Measurements from ENCODE around the gene HSPA1L. TPM values are rescaled to one million over a fixed set of nuclear protein-coding genes. Genes with fewer than 3 reads are reported as not detected.
A peak's percentile ranks its signal among the peaks of the same experiment; 100 is the strongest.
"Not testable (repeated sequence)": the region's sequence is repeated elsewhere in the genome, so short reads cannot be mapped to it uniquely, and the experiment has no call there.

Gene HSPA1L
- total and polyA plus RNA-seq, 5 experiments from 2014 or later: 0.56 to 4.0 (median 1.6) TPM

DNA sequence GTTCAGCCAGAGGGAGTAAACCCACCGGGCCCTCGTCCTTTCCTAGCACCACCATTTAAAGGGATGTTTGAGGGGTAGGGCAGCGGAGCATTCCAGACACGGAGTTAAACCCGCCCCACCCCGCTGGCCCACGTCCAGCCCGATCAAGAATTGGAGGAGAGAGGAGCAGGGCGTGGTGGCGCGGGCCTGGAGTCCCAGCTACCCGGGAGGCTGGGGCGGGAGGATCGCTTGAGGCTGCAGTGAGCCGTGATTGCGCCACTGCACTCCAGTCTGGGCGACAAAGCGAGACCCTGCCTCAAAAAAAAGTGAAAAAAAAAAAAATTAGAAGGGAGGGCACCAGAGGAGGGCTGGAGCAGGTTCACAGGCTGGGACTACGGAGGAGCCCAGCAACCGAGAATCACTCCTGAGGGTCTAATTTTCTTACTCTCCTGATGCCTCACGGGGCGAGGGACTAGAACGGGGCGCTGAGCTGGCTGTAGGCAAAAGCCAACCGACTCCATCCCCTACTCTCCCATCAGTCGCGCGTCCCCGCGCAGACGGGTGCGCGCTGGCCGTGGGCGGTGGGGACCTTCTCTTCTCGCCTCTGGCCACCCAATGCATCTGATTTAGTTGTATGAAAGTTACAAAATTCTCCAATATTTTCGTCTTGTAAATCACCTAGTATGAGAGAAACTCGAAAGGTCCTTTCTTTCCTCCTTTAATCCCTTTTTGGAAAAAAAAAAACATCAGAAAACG, 6.4 kb upstream of the HSPA1L start:
- no peaks in the 10 kb centered on the region for H3K9me3 Mint-ChIP-seq
- peak overlapping the region; percentile 85 to 97 (median 95) for H3K4me3 Mint-ChIP-seq
- DNase-seq: peak in 1 of 10 donors; percentile 26
- peak in 1 of 2 donors; percentile 11 for ATAC-seq
- H3K27ac Mint-ChIP-seq: peak overlapping the region; percentile 81 to 96 (median 94)
- POLR2A ChIA-PET: interaction anchor here (0.7 to 1.6 kb wide), 8 partner anchors 10 to 1133 kb away, joined by 3 to 9 read pairs (median 4); partner anchors contain the start of genes DDX39B and LSM2
- H3K4me1 Mint-ChIP-seq: peaks cover 9 to 67% (median 37%) of the 10 kb centered on the region in 4 donors
- H3K36me3 Mint-ChIP-seq: no peaks in the 10 kb centered on the region
- H3K27me3 Mint-ChIP-seq: no peaks in the 10 kb centered on the region

GRCh38 chr6:31820399-31820798, 5.3 kb upstream of the HSPA1L start:
- H3K4me1 Mint-ChIP-seq: peaks cover 9 to 57% (median 36%) of the 10 kb centered on the region in 4 donors
- not testable (repeated sequence) for H3K36me3 Mint-ChIP-seq, H3K9me3 Mint-ChIP-seq, ATAC-seq, DNase-seq, H3K27me3 Mint-ChIP-seq
- H3K4me3 Mint-ChIP-seq: peak overlapping the region in 7 of 10 donors; percentile 2 to 97 (median 95)
- peak overlapping the region in 1 of 10 donors; percentile 90 for H3K27ac Mint-ChIP-seq
- POLR2A ChIA-PET: interaction anchor here (0.6 to 1.5 kb wide), 6 partner anchors 12 to 239 kb away, joined by 3 to 9 read pairs (median 4); partner anchors contain the start of gene LSM2

DNA sequence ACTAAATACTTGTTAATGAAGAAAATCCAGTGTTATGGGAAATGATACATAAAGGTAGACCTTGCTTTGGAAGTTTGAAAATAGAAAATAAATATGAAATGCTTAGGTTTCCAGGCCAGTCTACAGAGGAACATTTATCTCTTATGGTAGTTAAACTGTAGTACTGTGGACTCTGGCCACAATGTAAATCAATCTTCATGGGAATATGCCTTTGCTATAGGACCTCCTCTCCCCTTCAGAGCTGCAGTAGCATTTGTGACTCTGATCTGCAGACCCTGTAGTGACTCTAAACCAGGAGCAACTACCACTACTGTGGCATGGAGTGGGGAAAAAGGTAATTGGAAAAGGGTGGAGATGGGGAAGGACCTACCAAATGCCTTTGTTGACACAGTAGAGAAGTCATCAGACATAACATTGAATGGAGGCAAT, 4.8 kb upstream of the HSPA1L start:
- ATAC-seq (no peak), DNase-seq (no peak)
- H3K9me3 Mint-ChIP-seq: no peaks in the 10 kb centered on the region
- no peaks in the 10 kb centered on the region for H3K27me3 Mint-ChIP-seq
- peak overlapping the region in 6 of 10 donors; percentile 8 to 71 (median 52) for H3K4me3 Mint-ChIP-seq
- no peaks in the 10 kb centered on the region for H3K36me3 Mint-ChIP-seq
- peak overlapping the region in 6 of 10 donors; percentile 4 to 87 (median 74) for H3K27ac Mint-ChIP-seq
- peaks cover 9 to 53% (median 35%) of the 10 kb centered on the region in 4 donors for H3K4me1 Mint-ChIP-seq
- POLR2A ChIA-PET: interaction anchor here (0.6 to 3.0 kb wide), 6 partner anchors 7 to 239 kb away, joined by 3 to 18 read pairs (median 3); partner anchors contain the start of gene HSPA1B

DNA sequence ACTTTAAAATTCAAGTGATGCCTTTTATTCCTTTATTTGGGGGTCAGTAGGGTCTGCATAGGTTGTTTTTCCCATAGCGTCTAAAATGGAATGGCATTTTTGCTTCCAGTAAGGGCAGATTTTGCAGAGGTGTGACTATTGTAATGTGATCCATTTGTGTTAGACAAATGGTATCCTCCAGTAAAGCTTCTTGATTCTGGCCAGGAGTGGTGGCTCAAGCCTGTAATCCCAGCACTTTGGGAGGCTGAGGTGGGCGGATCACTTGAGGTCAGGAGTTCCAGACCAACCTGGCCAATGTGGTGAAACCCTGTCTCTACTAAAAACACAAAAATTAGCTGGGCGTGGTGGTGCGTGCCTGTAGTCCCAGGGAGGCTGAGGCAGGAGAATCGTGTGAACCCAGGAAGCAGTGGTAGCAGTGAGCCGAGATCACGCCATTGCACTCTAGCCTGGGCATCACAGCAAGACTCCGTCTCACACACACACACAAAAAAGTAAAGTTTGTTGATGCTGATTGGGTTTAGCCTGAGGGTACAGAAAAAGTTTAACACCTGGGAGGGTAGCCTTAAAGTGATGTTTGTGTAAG, 2.9 kb upstream of the HSPA1L start:
- not testable (repeated sequence) for ATAC-seq

GRCh38 chr6:31817133-31817928, 2.2 kb upstream of the HSPA1L start:
- not testable (repeated sequence) for H3K36me3 Mint-ChIP-seq, H3K27me3 Mint-ChIP-seq, H3K9me3 Mint-ChIP-seq
- POLR2A ChIA-PET: interaction anchor here (0.5 to 3.0 kb wide), 12 partner anchors 10 to 1155 kb away, joined by 3 to 18 read pairs (median 5); partner anchors contain the start of genes ABHD16A, BAG6, DDAH2 and HSPA1B
- Mint-ChIP-seq H3K27ac (peak overlapping the region; percentile 34 to 96 (median 85)), H3K4me3 (peak overlapping the region; percentile 78 to 90 (median 83)), H3K4me1 (peaks cover 9 to 58% (median 38%) of the 10 kb centered on the region in 4 donors)
- ATAC-seq: peak; percentile 62 to 68
- peak in 4 of 10 donors; percentile 23 to 69 (median 61) for DNase-seq

More for the DNA sequence above, 2.9 kb upstream of the HSPA1L start:
- Mint-ChIP-seq H3K4me1 (peaks cover 10 to 59% (median 43%) of the 10 kb centered on the region in 4 donors), H3K4me3 (peak overlapping the region; percentile 78 to 90 (median 83)), H3K27ac (peak overlapping the region; percentile 34 to 96 (median 85))
- H3K27me3 Mint-ChIP-seq, H3K9me3 Mint-ChIP-seq, H3K36me3 Mint-ChIP-seq, DNase-seq: not testable (repeated sequence)
- POLR2A ChIA-PET: interaction anchor here (0.5 to 3.0 kb wide), 13 partner anchors 9 to 1154 kb away, joined by 3 to 18 read pairs (median 4); partner anchors contain the start of genes ABHD16A, BAG6, DDAH2 and HSPA1B

DNA sequence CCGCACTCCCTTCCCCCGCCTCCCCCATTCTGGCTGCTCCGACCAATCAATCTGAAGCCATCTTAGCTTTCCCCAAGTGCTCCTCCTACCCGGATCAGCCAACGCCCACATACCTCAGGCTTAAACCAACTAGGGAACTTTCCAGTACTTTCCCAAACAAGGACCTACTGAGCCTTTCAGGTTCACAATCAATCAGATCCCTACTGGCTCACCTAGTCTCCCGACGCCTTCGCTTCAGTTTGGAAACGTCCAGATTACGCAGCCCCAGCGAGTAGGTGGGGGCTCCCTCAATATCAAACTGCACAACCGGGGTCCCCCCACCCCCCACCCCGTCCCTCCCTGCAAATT, 432 bp downstream of the HSPA1L start:
- Mint-ChIP-seq H3K4me3 (peak overlapping the region; percentile 90 to 95 (median 92)), H3K9me3 (no peaks in the 10 kb centered on the region), H3K27ac (peak overlapping the region; percentile 79 to 95 (median 90)), H3K36me3 (peaks cover 0 to 14% (median 13%) of the 10 kb centered on the region in 3 donors), H3K4me1 (peaks cover 5 to 38% (median 27%) of the 10 kb centered on the region in 4 donors), H3K27me3 (no peaks in the 10 kb centered on the region)
- ATAC-seq (peak; percentile 51 to 56), DNase-seq (peak; percentile 24 to 73 (median 52))
- POLR2A ChIA-PET: interaction anchor here (0.7 to 2.1 kb wide), 12 partner anchors 8 to 162 kb away, joined by 3 to 15 read pairs (median 5); partner anchors contain the start of genes BAG6, DDAH2, HSPA1B and LSM2

- no peaks in the 10 kb centered on the region for H3K27me3 Mint-ChIP-seq
- DNase-seq (no peak), ATAC-seq (no peak)
- H3K4me1 Mint-ChIP-seq: peaks cover 5 to 32% (median 25%) of the 10 kb centered on the region in 4 donors
- peaks cover 0 to 19% (median 13%) of the 10 kb centered on the region in 3 donors for H3K36me3 Mint-ChIP-seq
- H3K27ac Mint-ChIP-seq: peak overlapping the region in 5 of 10 donors; percentile 3 to 89 (median 47)
- H3K4me3 Mint-ChIP-seq: peak overlapping the region in 7 of 10 donors; percentile 62 to 93 (median 91)
- no peaks in the 10 kb centered on the region for H3K9me3 Mint-ChIP-seq
- POLR2A ChIA-PET: interaction anchor here (0.8 to 2.1 kb wide), 5 partner anchors 8 to 161 kb away, joined by 3 to 11 read pairs (median 4); partner anchors contain the start of genes BAG6, DDAH2 and HSPA1B
Measured at GRCh38 chr6:31813465-31813849, 1.6 kb downstream of the HSPA1L start.

GRCh38 chr6:31811645-31812044, 3.4 kb downstream of the HSPA1L start:
- Mint-ChIP-seq H3K4me1 (peaks cover 4 to 26% (median 19%) of the 10 kb centered on the region in 4 donors), H3K36me3 (peaks cover 0 to 19% (median 13%) of the 10 kb centered on the region in 3 donors), H3K27me3 (no peaks in the 10 kb centered on the region), H3K27ac (no peak overlapping the region), H3K9me3 (no peaks in the 10 kb centered on the region), H3K4me3 (no peak overlapping the region)
- ATAC-seq (no peak), DNase-seq (no peak)
- POLR2A ChIA-PET: no interaction called here

- H3K4me1 Mint-ChIP-seq: peaks cover 10 to 33% (median 24%) of the 10 kb centered on the region in 4 donors
- not testable (repeated sequence) for DNase-seq, H3K27me3 Mint-ChIP-seq, H3K4me3 Mint-ChIP-seq, ATAC-seq, H3K27ac Mint-ChIP-seq, H3K9me3 Mint-ChIP-seq
- peaks cover 0 to 24% (median 13%) of the 10 kb centered on the region in 3 donors for H3K36me3 Mint-ChIP-seq
- POLR2A ChIA-PET: interaction anchor here (0.6 to 2.3 kb wide), 5 partner anchors 9 to 27 kb away, joined by 3 to 12 read pairs (median 4); no protein-coding TSS in a partner anchor
Measured at GRCh38 chr6:31808599-31808998, 6.5 kb downstream of the HSPA1L start.

DNA sequence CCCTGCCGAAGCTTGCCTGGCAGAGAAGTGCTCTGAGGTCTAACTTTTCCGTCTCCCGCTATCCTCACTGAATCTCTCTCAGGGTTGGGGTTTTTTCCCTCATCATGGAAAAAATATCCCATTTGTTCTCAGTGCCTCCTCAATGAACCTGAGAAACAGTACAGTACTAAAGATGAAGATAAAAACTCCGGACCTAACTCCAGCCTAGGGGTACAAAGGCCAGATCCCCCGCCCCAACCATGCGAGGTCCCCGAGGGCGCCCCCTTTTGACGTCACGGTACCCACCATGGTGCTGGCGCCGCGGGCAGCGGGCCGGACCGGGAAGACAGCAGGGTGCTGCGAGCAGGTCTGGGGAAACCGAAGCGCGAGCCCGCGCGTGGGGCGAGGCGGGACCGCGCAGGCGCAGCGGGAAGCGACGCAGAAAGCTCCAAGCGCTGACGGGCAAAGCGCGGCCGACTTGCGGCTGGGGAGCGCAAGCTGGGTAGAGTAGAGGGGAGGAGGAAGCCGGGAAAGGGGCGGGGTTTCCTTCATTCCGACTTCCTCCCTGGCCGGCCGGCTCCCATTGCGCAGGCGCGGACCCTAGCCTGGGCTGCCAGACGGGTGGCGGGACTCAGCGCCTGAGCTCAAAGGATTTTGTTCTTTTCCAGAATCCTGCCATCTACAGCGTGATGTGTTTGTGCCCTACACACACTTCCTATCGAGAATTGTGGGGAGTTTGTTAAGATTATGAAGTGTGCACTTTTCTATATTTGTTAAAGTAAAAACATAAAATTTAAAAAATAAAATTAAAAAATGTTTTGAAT, 8.4 kb downstream of the HSPA1L start, which contains the start of gene LSM2:
TSS of gene LSM2 (minus strand) at position 497 of the 803 bp plus-strand sequence. CDS start at position 288, 209 bp downstream.
- Mint-ChIP-seq H3K4me3 (peak within 1 kb of the TSS; percentile 84 to 97 (median 91)), H3K27me3 (no peaks in the 10 kb centered on the region), H3K36me3 (peaks cover 0 to 36% (median 13%) of the 10 kb centered on the region in 3 donors), H3K27ac (peak within 1 kb of the TSS; percentile 91 to 98 (median 94)), H3K9me3 (no peaks in the 10 kb centered on the region), H3K4me1 (peaks cover 10 to 35% (median 20%) of the 10 kb centered on the region in 4 donors)
- POLR2A ChIA-PET: interaction anchor here (0.6 to 4.2 kb wide), 26 partner anchors 7 to 290 kb away, joined by 3 to 63 read pairs (median 5); partner anchors contain the start of genes ABHD16A, BAG6, C6orf47 and CLIC1
- DNase-seq (peak; percentile 95 to 98 (median 96)), ATAC-seq (peak; percentile 97 to 98)
